ENCODE results near the gene VSIG1. TPM values are rescaled to one million over a fixed set of nuclear protein-coding genes. Genes with fewer than 3 reads are reported as not detected.

The VSIG1 gene
- total and polyA plus RNA-seq, 2 of the 8 experiments (the other 6 are each of a cell fraction or from before 2014, with no cell fraction given), result 2.2 to 2.9 TPM

DNA sequence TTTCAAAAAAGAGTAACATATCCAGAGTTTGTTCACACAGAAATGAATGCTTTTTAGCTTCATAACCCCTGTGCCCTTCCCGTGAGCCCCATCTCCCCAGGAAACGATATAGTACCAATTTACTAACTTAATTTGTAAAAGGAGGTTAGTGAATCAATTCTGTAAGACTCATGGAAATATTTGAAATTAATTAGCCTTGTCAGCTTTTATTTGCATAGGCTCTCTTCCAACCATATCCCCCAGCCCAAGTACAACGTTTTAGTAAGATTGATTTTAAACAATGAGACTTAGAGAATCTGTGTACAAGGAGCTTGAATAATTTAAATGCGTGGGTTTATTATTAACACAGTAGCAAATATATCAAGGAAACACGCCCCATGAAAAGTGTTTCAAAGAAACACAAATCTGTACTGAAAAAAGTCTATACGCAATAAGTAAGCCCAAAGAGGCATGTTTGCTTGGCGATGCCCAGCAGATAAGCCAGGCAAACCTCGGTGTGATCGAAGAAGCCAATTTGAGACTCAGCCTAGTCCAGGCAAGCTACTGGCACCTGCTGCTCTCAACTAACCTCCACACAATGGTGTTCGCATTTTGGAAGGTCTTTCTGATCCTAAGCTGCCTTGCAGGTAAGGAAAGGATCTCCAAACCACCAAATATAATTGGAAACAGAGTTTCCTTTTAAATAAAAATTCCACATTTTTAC is at the start of gene VSIG1 (continued):
- TF ChIP-seq, protein P1, sequence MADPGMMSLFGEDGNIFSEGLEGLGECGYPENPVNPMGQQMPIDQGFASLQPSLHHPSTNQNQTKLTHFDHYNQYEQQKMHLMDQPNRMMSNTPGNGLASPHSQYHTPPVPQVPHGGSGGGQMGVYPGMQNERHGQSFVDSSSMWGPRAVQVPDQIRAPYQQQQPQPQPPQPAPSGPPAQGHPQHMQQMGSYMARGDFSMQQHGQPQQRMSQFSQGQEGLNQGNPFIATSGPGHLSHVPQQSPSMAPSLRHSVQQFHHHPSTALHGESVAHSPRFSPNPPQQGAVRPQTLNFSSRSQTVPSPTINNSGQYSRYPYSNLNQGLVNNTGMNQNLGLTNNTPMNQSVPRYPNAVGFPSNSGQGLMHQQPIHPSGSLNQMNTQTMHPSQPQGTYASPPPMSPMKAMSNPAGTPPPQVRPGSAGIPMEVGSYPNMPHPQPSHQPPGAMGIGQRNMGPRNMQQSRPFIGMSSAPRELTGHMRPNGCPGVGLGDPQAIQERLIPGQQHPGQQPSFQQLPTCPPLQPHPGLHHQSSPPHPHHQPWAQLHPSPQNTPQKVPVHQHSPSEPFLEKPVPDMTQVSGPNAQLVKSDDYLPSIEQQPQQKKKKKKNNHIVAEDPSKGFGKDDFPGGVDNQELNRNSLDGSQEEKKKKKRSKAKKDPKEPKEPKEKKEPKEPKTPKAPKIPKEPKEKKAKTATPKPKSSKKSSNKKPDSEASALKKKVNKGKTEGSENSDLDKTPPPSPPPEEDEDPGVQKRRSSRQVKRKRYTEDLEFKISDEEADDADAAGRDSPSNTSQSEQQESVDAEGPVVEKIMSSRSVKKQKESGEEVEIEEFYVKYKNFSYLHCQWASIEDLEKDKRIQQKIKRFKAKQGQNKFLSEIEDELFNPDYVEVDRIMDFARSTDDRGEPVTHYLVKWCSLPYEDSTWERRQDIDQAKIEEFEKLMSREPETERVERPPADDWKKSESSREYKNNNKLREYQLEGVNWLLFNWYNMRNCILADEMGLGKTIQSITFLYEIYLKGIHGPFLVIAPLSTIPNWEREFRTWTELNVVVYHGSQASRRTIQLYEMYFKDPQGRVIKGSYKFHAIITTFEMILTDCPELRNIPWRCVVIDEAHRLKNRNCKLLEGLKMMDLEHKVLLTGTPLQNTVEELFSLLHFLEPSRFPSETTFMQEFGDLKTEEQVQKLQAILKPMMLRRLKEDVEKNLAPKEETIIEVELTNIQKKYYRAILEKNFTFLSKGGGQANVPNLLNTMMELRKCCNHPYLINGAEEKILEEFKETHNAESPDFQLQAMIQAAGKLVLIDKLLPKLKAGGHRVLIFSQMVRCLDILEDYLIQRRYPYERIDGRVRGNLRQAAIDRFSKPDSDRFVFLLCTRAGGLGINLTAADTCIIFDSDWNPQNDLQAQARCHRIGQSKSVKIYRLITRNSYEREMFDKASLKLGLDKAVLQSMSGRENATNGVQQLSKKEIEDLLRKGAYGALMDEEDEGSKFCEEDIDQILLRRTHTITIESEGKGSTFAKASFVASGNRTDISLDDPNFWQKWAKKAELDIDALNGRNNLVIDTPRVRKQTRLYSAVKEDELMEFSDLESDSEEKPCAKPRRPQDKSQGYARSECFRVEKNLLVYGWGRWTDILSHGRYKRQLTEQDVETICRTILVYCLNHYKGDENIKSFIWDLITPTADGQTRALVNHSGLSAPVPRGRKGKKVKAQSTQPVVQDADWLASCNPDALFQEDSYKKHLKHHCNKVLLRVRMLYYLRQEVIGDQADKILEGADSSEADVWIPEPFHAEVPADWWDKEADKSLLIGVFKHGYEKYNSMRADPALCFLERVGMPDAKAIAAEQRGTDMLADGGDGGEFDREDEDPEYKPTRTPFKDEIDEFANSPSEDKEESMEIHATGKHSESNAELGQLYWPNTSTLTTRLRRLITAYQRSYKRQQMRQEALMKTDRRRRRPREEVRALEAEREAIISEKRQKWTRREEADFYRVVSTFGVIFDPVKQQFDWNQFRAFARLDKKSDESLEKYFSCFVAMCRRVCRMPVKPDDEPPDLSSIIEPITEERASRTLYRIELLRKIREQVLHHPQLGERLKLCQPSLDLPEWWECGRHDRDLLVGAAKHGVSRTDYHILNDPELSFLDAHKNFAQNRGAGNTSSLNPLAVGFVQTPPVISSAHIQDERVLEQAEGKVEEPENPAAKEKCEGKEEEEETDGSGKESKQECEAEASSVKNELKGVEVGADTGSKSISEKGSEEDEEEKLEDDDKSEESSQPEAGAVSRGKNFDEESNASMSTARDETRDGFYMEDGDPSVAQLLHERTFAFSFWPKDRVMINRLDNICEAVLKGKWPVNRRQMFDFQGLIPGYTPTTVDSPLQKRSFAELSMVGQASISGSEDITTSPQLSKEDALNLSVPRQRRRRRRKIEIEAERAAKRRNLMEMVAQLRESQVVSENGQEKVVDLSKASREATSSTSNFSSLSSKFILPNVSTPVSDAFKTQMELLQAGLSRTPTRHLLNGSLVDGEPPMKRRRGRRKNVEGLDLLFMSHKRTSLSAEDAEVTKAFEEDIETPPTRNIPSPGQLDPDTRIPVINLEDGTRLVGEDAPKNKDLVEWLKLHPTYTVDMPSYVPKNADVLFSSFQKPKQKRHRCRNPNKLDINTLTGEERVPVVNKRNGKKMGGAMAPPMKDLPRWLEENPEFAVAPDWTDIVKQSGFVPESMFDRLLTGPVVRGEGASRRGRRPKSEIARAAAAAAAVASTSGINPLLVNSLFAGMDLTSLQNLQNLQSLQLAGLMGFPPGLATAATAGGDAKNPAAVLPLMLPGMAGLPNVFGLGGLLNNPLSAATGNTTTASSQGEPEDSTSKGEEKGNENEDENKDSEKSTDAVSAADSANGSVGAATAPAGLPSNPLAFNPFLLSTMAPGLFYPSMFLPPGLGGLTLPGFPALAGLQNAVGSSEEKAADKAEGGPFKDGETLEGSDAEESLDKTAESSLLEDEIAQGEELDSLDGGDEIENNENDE (IDR thresholded peaks at IDR 0.05; ENCODE audit: insufficient replicate concordance, low read length), result no peak
- TF ChIP-seq YY1 (IDR thresholded peaks at IDR 0.05; ENCODE audit: low read depth, low read length) (no peak), KDM1A (IDR thresholded peaks at IDR 0.05; ENCODE audit: borderline replicate concordance, low read length) (no peak), HDAC6 (IDR thresholded peaks at IDR 0.05; ENCODE audit: low read depth, low read length) (no peak), CEBPB (IDR thresholded peaks at IDR 0.05; ENCODE audit: low read depth, low read length) (no peak), SP4 (IDR thresholded peaks at IDR 0.05; ENCODE audit: low read length) (no peak)
- TF ChIP-seq, protein P2, sequence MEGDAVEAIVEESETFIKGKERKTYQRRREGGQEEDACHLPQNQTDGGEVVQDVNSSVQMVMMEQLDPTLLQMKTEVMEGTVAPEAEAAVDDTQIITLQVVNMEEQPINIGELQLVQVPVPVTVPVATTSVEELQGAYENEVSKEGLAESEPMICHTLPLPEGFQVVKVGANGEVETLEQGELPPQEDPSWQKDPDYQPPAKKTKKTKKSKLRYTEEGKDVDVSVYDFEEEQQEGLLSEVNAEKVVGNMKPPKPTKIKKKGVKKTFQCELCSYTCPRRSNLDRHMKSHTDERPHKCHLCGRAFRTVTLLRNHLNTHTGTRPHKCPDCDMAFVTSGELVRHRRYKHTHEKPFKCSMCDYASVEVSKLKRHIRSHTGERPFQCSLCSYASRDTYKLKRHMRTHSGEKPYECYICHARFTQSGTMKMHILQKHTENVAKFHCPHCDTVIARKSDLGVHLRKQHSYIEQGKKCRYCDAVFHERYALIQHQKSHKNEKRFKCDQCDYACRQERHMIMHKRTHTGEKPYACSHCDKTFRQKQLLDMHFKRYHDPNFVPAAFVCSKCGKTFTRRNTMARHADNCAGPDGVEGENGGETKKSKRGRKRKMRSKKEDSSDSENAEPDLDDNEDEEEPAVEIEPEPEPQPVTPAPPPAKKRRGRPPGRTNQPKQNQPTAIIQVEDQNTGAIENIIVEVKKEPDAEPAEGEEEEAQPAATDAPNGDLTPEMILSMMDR (IDR thresholded peaks at IDR 0.05; ENCODE audit: control extremely low read depth in 1 of 3, insufficient read depth in 1 of 3, low read depth in 1 of 3, low read length in 3 of 3), result no peak
